GM12891 (cell line): Measurements from ENCODE around the gene RRBP1.

Source experiments
- DNase-seq: peaks from one replicate; pipeline ENCODE4 v3.0.0; 2011; ENCODE audit warnings: low spot score; ENCODE audit not compliant: insufficient read length
- FAIRE-seq: peaks from 2 replicates; lab custom pipeline; 2011; peaks lifted over from hg19 to GRCh38; lab: Jason Lieb, UNC
- PAX5 ChIP-seq: IDR thresholded peaks from 2 replicates; pipeline ENCODE4 v1.6.1; 2011; ENCODE audit warnings: low read length, moderate library complexity, mild to moderate bottlenecking; ENCODE audit not compliant: insufficient read depth, severe bottlenecking
- POLR2A ChIP-seq: IDR thresholded peaks from 2 replicates; pipeline ENCODE4 v1.6.1; 2011; ENCODE audit warnings: low read depth, low read length, control low read depth
- POLR2AphosphoS5 ChIP-seq: IDR thresholded peaks from 2 replicates; pipeline ENCODE4 v1.6.1; 2011; ENCODE audit warnings: low read depth, low read length, control low read depth
- POU2F2 ChIP-seq: IDR thresholded peaks from 2 replicates; pipeline ENCODE4 v1.6.1; 2011; ENCODE audit warnings: low read depth, mild to moderate bottlenecking, control low read depth, low read length, moderate library complexity
- SPI1 ChIP-seq: IDR thresholded peaks from 2 replicates; pipeline ENCODE4 v1.6.1; 2011; ENCODE audit warnings: low read depth, low read length, control low read depth
- TAF1 ChIP-seq: IDR thresholded peaks from 2 replicates; pipeline ENCODE4 v1.6.1; 2011; ENCODE audit warnings: low read depth, low read length, control low read depth

RRBP1 gene

DNA sequence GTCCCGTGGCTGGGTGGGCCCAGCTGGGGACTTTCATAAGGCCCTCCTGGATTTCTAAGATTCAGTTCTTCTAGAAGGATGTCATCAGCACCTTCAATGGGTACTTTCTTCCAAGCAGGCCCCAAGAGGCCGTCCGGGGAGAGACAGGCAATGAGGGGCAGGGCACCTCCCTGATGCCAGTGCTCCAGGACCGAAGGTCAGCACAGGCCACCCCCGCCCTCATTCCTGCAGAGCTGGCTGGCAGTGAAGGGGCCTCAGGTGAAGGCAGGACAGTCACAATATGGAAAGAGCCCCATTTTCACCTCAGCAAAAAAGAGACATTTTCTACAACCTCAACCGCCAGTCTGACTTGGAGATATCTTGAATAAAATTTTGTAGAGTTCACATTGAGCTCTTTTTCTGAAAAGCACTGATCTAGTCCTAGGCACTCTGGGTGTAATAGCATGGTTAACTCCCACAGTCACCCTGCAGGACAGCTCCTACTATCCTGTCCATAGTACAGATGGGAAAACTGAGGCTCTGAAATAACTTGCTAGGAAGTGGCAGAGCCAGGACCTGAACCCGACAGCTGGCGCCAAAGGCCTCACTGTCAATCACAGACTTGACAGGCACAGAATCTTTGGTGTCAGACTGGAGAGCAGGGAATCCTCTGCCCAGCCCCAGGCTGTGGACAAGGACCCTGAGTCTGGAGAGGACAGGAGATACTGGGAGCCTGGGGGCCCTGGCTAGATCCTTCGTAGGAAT, 50.3 kb downstream of the RRBP1 start:
- DNase-seq = no peak
- FAIRE-seq = no peak
- no peak for TF ChIP-seq POLR2AphosphoS5
- TF ChIP-seq TAF1 = no peak
- no peak for TF ChIP-seq POU2F2
- TF ChIP-seq SPI1 = no peak
- no peak for TF ChIP-seq PAX5
- TF ChIP-seq POLR2A = no peak

DNA sequence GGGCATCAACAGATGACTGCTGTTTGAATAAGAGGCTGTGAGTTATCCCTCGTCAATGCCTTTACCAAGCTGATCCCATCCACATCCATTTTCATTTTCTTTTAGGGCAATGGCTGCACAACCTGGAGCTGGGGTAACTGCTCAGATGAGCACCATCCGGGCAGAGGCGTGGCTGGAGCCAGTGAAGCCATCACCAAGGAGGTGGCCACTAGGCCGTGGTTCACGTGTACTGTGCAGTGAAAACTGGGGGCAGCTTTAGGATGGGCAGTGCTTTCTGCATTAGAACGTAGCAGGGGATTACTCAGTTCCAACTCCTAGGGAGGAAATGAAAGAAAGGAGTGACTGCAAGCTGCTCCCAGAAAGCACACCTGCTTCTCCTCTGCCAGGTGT, 51.2 kb downstream of the RRBP1 start:
- DNase-seq (no peak), FAIRE-seq (no peak)
- no peak for TF ChIP-seq TAF1
- no peak for TF ChIP-seq PAX5
- TF ChIP-seq POLR2AphosphoS5 = no peak
- TF ChIP-seq POLR2A = no peak
- no peak for TF ChIP-seq SPI1
- no peak for TF ChIP-seq POU2F2

DNA sequence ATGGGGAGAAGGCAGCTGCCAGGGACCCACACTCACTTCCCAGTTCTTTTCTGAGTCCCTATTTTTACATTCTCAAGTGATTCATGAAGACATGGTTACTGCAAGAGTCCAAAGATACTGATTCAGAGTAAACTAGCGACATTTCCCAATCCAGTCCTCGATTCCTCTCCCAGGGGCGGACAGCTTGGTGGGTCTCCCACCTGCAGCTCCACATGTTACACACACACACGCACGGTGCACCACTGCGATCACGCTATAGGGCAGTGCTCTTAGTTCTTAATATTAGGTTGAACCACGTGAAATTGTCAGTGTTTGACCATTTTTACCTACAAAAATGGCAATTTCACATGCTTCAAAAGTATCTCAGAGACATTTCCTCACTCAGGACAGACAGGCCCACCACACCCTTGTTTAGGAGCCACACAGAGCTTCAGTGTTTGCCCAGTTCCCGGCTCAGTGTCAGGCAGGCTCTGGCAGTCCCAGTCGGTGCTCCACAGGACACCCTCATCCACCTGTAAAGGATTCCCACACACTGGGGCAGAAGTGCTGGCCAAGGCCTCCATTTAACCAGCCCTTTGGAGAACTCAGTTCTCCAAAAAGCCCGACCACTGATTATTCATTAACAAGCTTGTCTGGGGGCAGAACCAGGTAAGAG, 51.8 kb downstream of the RRBP1 start:
- no peak for DNase-seq
- no peak for TF ChIP-seq POU2F2
- TF ChIP-seq TAF1 = no peak
- no peak for TF ChIP-seq POLR2A
- no peak for TF ChIP-seq PAX5
- TF ChIP-seq POLR2AphosphoS5 = no peak
- TF ChIP-seq SPI1 = no peak
- FAIRE-seq = no peak

- DNase-seq (no peak), FAIRE-seq (no peak)
- TF ChIP-seq POU2F2 = no peak
- no peak for TF ChIP-seq TAF1
- no peak for TF ChIP-seq POLR2A
- TF ChIP-seq PAX5 = no peak
- no peak for TF ChIP-seq SPI1
- TF ChIP-seq POLR2AphosphoS5 = no peak
These were observed 52.4 kb downstream of the RRBP1 start for GRCh38 chr20:17629678-17630089.

GRCh38 chr20:17629025-17629424, 53.0 kb downstream of the RRBP1 start:
- no peak for FAIRE-seq

DNA sequence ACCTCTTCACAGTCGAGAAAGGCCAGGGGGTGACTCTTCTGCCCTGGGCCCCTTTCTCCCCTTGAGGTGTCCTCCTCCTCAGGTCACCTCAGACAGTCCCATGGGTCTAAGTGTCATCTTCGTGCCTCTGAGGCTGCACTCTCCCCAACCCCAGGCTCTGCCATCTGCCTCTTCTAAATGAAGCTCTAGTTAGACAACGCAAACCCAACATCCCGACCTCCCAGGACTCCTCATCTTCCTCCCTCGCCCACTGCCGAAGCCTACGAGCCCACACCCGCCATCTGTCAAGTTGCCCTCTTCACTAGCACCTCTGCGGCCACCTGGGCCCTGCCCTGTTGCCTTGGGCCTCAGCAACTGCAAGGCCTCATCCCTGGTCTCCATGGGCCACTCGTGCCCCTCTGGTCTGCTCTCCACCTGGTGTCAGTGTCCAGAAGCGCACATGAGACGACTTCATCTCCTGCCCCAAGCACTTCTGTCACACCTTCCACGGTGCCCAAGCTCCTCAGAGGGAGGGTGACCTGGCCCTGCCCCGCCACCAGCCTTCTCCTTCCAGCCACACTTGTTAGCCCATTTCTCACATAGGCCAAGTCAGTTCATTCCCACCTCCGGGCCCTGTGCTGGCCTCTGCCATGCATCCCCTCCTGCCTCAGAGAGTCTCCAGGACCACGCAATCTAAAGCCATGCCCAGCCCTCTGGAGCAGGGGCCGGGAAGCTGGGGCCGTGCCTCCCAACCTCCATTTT, 53.8 kb downstream of the RRBP1 start:
- FAIRE-seq (no peak), DNase-seq (no peak)
- TF ChIP-seq POLR2AphosphoS5 = no peak
- TF ChIP-seq TAF1 = no peak
- no peak for TF ChIP-seq SPI1
- TF ChIP-seq PAX5 = no peak

More at GRCh38 chr20:17629025-17629424, 53.0 kb downstream of the RRBP1 start:
- TF ChIP-seq POLR2AphosphoS5 (no peak), SPI1 (no peak), PAX5 (no peak), TAF1 (no peak), POU2F2 (no peak), POLR2A (no peak)
- no peak for DNase-seq

DNA sequence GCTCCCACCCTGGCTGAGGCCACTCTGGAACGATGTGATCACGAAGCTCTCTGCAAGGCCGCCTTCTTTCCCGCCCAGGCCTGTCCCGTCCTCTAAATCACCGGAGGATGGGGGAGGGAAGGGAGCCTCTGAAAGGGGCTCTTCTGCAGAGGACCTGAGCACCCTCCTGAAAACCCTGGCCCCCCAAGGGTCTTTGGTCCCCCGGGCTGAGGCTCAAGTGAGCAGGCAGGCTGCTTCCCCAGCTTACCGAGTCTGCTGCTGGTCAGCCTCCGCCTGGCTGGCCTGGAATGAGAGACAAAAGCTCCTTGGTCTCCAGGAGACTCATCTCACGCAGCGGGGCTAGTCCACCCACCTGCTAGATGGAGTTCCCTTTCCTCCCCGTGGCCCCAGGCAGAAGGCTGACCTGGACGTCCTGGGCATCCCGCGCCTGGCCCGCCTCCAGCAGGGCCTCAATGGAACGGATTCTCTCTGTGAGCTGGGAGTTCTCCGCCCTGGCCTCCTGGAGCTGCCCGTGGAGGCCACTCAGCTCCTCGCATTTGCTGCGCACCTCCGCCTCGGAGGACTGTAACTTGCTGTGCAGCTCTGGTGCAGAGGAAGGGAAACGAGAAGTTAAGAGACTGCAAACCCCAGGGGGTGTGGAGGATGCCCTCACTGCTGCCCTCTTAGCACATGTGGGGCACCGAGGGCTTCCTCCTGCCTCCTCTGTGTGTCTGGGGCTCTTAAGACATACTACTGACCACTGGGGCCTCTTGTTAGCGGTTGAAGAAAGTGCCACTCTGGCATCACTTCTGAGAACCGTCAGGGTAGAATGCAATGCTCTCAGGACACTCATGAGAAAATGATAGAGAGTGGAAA, 54.7 kb downstream of the RRBP1 start:
- DNase-seq (no peak), FAIRE-seq (no peak)
- TF ChIP-seq POLR2A (no peak), SPI1 (no peak), TAF1 (no peak), POLR2AphosphoS5 (no peak), POU2F2 (no peak), PAX5 (no peak)

GRCh38 chr20:17626217-17627007, 55.6 kb downstream of the RRBP1 start:
- no peak for DNase-seq
- FAIRE-seq = no peak

DNA sequence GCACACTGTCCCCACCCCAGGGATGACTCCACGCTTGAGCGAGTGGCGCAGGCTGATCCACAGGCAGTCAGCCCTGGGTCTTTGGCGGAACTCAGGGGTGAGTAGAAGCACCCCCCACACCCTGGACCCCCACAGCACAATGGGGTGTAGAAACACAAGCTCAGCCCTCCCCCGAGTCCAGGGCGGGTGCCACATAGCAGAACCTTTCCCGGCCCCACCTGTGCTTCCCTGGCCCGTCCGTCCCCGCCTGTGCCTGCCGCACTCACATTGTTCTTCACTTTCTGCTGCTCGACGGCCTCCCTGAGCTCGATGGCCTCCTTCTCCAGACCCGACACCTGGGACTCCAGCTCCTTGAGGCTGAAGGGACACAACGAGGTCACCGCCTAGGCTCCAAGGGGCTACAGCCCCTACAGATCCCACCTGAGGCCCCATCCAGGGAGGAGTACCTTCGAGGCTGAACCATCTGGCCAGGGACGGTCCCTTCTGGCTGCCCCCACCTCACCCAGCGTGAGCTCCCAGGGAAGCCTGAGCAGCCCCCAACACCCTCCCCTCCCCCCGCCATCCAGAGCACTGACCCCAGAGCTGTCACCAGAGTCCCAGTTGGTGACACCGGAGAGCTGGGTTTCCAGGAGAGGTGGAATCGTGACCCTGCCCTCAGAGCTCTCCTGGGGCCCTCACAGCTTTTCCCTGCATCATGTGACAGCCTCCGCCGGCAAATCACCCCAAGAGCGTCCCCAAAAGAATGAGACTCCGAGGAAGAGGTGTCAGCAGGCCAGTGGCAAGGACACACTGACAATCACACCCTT, 56.6 kb downstream of the RRBP1 start:
- no peak for TF ChIP-seq POLR2A
- TF ChIP-seq TAF1 = no peak
- TF ChIP-seq SPI1 = no peak
- TF ChIP-seq POU2F2 = no peak
- no peak for TF ChIP-seq POLR2AphosphoS5
- no peak for TF ChIP-seq PAX5
- DNase-seq = no peak
- no peak for FAIRE-seq

More at GRCh38 chr20:17626217-17627007, 55.6 kb downstream of the RRBP1 start:
- TF ChIP-seq SPI1 (no peak), TAF1 (no peak), PAX5 (no peak), POLR2A (no peak), POU2F2 (no peak), POLR2AphosphoS5 (no peak)
